GM19467 (cell line): ENCODE results near the gene NTM.
"Not testable (repeated sequence)": the region's sequence is repeated elsewhere in the genome, so short reads cannot be mapped to it uniquely, and the experiment has no call there.

Source experiments
- ATAC-seq: cut with Tn5 transposase; IDR thresholded peaks from one replicate; pipeline ENCODE4 v1.9.1; 2021; ENCODE audit warnings: mild to moderate bottlenecking, moderate library complexity; ENCODE audit not compliant: unreplicated experiment

The NTM gene

GRCh38 chr11:132052342-132052741 is 681.9 kb downstream of the NTM start:
- no peak for ATAC-seq

- ATAC-seq: no peak
Measured at GRCh38 chr11:132052904-132053303, 682.5 kb downstream of the NTM start.

- ATAC-seq: no peak
Measured at GRCh38 chr11:132054822-132055221, 684.4 kb downstream of the NTM start.

- ATAC-seq: no peak
Measured at GRCh38 chr11:132055296-132055695, 684.9 kb downstream of the NTM start.

GRCh38 chr11:132056689-132057088 is 686.3 kb downstream of the NTM start:
- no peak for ATAC-seq

GRCh38 chr11:132057266-132057665 is 686.9 kb downstream of the NTM start:
- no peak for ATAC-seq

GRCh38 chr11:132058211-132058772 is 687.9 kb downstream of the NTM start:
- ATAC-seq: no peak

GRCh38 chr11:132060567-132060966 is 690.2 kb downstream of the NTM start:
- ATAC-seq: no peak

GRCh38 chr11:132062031-132062430 is 691.6 kb downstream of the NTM start:
- no peak for ATAC-seq

- no peak for ATAC-seq
Measured at GRCh38 chr11:132062541-132062940, 692.1 kb downstream of the NTM start.

GRCh38 chr11:132064987-132065620 is 694.7 kb downstream of the NTM start:
- ATAC-seq: no peak

GRCh38 chr11:132068556-132068955 is 698.1 kb downstream of the NTM start:
- ATAC-seq: no peak

- ATAC-seq: not testable (repeated sequence)
Measured at GRCh38 chr11:132069593-132069992, 699.2 kb downstream of the NTM start.

GRCh38 chr11:132070907-132071306 is 700.5 kb downstream of the NTM start:
- ATAC-seq: not testable (repeated sequence)

GRCh38 chr11:132072044-132072857 is 701.8 kb downstream of the NTM start:
- ATAC-seq: no peak

- ATAC-seq: no peak
Measured at GRCh38 chr11:132072858-132073211, 702.4 kb downstream of the NTM start.

- no peak for ATAC-seq
Measured at GRCh38 chr11:132073787-132074186, 703.4 kb downstream of the NTM start.

- no peak for ATAC-seq
Measured at GRCh38 chr11:132075447-132075846, 705.0 kb downstream of the NTM start.

GRCh38 chr11:132077416-132077815 is 707.0 kb downstream of the NTM start:
- no peak for ATAC-seq

- no peak for ATAC-seq
Measured at GRCh38 chr11:132078264-132079076, 708.1 kb downstream of the NTM start.

GRCh38 chr11:132080127-132080526 is 709.7 kb downstream of the NTM start:
- no peak for ATAC-seq
